HUES6 (cell line): Measurements from ENCODE around the gene ROBO1.

ENCODE experiments used
- H3K27ac ChIP-seq: 2 replicates; pipeline ENCODE4 v1.7.0; 2013; ENCODE audit warnings: low read depth, mild to moderate bottlenecking, low read length, inconsistent platforms
- H3K27me3 ChIP-seq: 2 replicates; pipeline ENCODE4 v1.6.1; 2013; ENCODE audit warnings: low read length; ENCODE audit not compliant: control insufficient read depth, insufficient read depth
- H3K36me3 ChIP-seq: 2 replicates; pipeline ENCODE4 v1.6.1; 2013; ENCODE audit warnings: low read length; ENCODE audit not compliant: control insufficient read depth, insufficient read depth
- H3K4me1 ChIP-seq: 2 replicates; pipeline ENCODE4 v1.6.1; 2013; ENCODE audit warnings: low read length; ENCODE audit not compliant: control insufficient read depth, insufficient read depth
- H3K4me3 ChIP-seq: 2 replicates; pipeline ENCODE4 v1.5.1; 2013; ENCODE audit warnings: low read depth, low read length
- H3K9ac ChIP-seq: one replicate; pipeline ENCODE4 v1.6.1; 2013; ENCODE audit warnings: mild to moderate bottlenecking, low read length
- H3K9me3 ChIP-seq: 2 replicates; pipeline ENCODE4 v1.6.1; 2013; ENCODE audit warnings: low read depth, low read length; ENCODE audit not compliant: control insufficient read depth, insufficient read depth

The ROBO1 gene

DNA sequence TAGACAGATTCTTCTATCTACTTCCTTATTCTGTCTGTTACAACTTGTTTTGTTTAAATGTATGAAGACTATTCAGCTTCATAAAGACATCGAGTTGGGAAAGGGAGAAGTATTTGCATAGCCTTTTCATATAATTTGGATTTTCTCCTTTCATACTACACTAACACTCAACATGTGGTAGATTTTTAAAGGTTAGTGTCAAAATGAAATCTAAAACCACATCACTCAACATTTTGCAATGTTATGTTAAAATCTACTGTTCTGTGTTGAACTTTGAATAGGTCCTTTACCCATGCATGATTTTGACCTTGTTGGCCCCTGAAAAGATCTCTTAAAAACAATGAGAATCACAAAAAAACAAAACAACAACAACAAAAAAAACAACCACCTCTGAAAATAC lies 860.9 kb downstream of the ROBO1 start:
- H3K27me3 ChIP-seq = no peaks in the 10 kb centered on the region
- H3K9ac ChIP-seq = no peak overlapping the region
- H3K4me3 ChIP-seq = no peak overlapping the region
- no peaks in the 10 kb centered on the region for H3K9me3 ChIP-seq
- no peaks in the 10 kb centered on the region for H3K36me3 ChIP-seq
- H3K4me1 ChIP-seq = peaks cover 3% of the 10 kb centered on the region; the same call in 1 of the 2 replicates
- H3K27ac ChIP-seq = no peak overlapping the region; the same call in 1 of the 2 replicates

DNA sequence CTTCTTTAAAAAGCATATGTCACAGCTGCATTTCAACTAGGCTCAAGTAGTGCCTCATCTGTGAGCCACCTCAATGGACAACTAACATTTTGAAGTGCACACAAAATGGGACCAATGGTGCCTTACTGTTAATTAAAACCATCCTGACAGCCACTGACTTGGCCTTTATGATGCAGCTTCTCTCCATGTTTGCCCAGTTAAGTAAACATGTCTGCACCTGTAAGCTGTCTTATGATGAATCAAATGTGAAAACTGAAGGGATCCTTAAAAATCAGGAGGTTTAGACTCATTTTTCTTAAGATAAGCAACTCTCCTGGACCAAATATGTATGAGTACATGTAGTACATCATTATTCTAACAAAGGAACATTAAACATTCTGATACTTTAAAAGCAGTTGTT lies 861.6 kb downstream of the ROBO1 start:
- Histone ChIP-seq H3K9ac (no peak overlapping the region), H3K4me1 (peaks cover 3% of the 10 kb centered on the region; the same call in 1 of the 2 replicates), H3K27ac (no peak overlapping the region), H3K27me3 (no peaks in the 10 kb centered on the region), H3K4me3 (no peak overlapping the region), H3K36me3 (no peaks in the 10 kb centered on the region), H3K9me3 (no peaks in the 10 kb centered on the region)

DNA sequence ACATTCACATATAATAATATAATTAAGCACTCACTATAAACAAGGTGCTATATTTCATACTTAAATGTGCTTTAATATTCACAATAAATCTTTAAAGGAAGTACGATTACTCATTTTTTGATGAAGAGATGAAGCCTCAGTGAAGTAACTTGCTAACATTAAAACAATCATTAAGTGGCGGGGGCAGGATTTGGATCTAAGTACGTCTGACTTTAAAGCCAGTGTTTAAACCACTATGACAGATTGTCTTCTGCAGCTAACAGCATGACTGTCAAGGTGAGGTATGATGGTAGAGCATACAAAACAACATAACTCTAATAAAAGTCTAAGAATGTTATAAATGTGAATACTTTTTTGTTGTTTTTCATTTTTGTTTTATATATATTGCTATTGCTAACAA lies 862.1 kb downstream of the ROBO1 start:
- Histone ChIP-seq H3K9me3 (no peaks in the 10 kb centered on the region), H3K27ac (no peak overlapping the region), H3K4me1 (peaks cover 3% of the 10 kb centered on the region; the same call in 1 of the 2 replicates), H3K9ac (no peak overlapping the region), H3K27me3 (no peaks in the 10 kb centered on the region), H3K36me3 (no peaks in the 10 kb centered on the region), H3K4me3 (no peak overlapping the region)

DNA sequence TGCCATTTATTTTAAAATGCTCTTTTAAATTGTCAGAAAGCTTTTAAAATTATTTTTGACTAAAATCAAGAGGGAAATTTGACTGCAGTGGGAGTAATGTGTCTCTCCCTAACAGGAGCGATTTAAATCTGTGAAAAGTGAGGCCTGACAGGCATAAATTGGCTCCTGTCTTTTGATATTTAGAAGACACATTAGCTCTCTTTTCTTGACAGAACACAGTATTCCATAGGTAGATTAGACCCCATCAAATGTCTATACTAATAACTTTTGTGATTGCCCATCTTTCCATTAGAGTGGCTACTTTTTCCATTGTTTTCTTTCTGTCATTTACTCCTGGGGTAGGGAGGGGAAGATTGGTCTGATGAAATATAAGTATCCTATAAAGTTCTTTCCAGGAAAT lies 866.3 kb downstream of the ROBO1 start:
- H3K36me3 ChIP-seq = no peaks in the 10 kb centered on the region
- H3K9me3 ChIP-seq = no peaks in the 10 kb centered on the region

DNA sequence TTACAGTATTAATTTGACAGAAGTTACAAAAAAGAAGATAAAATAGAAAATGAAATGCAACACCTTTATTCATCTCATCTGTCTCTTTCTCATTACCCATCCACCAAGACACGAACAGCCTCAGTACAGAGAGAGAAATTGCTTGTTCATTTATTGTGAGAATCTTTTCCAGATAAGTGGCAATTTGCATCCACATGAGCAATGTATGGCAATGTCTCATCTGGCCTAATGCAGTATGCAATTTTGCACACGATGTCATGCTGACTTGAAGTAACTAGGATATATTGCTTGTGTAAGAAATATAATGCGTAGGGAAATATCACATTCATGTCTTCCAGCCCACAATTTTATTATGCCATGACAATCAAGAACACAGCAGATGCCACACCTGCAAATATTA lies 866.9 kb downstream of the ROBO1 start:
- Histone ChIP-seq H3K27me3 (no peaks in the 10 kb centered on the region), H3K9me3 (no peaks in the 10 kb centered on the region), H3K4me3 (no peak overlapping the region), H3K36me3 (no peaks in the 10 kb centered on the region), H3K9ac (no peak overlapping the region), H3K4me1 (peaks cover 7% of the 10 kb centered on the region), H3K27ac (no peak overlapping the region)

More for the DNA sequence above, 866.3 kb downstream of the ROBO1 start:
- Histone ChIP-seq H3K27me3 (no peaks in the 10 kb centered on the region), H3K27ac (no peak overlapping the region), H3K4me1 (peaks cover 7% of the 10 kb centered on the region), H3K4me3 (no peak overlapping the region), H3K9ac (no peak overlapping the region)

DNA sequence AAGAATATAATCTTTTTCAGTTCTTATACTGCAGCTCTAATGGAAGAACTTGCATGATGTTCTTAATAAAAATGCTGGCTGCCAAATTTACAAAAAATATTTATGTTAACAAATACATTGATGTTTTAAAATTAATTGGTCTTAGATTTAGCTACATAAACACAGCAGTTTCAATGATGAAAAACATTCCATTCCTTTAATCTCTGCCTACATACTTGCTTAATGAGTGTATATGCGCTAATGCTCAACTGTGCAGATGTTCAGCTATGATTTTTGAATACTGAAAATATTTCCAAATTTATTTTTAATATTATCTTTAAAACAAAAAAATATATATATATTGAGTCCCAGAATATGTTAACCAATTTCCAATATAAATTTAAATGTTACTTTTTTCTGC lies 867.4 kb downstream of the ROBO1 start:
- no peaks in the 10 kb centered on the region for H3K9me3 ChIP-seq
- no peak overlapping the region for H3K9ac ChIP-seq
- no peak overlapping the region for H3K4me3 ChIP-seq

DNA sequence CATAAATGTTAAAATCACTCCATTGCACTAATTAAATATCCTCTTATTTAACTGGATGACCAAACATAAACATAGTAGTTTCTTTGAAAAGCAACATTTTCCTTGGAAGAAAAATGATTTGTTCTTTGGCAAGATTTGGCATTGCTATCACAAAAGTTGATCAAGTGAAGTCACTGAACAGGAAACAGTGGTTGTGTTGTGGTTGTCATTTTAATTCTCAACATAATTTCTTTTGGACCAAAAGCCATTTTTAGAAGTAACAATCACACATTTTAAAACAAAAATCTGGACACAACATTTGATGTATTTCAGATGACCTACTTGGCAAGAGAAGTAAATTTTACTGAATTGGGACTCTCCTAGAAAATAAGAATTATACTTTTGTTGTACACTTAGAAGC lies 872.3 kb downstream of the ROBO1 start:
- Histone ChIP-seq H3K9ac (no peak overlapping the region), H3K27me3 (no peaks in the 10 kb centered on the region), H3K36me3 (no peaks in the 10 kb centered on the region), H3K4me1 (peaks cover 17% of the 10 kb centered on the region), H3K4me3 (no peak overlapping the region), H3K27ac (no peak overlapping the region), H3K9me3 (no peaks in the 10 kb centered on the region)

More for the DNA sequence above, 867.4 kb downstream of the ROBO1 start:
- H3K4me1 ChIP-seq = peaks cover 7% of the 10 kb centered on the region
- no peaks in the 10 kb centered on the region for H3K27me3 ChIP-seq
- no peak overlapping the region for H3K27ac ChIP-seq
- H3K36me3 ChIP-seq = no peaks in the 10 kb centered on the region

DNA sequence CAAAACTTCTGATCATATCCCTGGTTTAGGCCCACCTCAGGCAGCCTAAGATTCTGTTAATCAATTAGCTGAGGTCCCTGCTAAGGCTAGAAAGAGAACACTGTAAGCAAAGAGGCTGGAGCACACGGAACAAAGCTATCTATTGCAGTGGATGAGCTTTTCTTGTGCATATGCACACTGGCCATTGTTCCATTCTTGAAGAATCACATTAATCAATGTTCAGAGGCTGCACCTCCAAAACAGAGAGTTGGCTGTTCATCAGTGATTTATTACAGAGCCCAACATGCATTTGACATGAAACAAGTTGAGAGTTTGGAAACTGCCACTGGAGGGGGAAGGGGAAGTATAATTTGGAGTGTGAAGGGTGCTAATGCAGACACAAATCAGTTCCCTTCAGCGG lies 873.0 kb downstream of the ROBO1 start:
- H3K9me3 ChIP-seq = no peaks in the 10 kb centered on the region
- no peak overlapping the region for H3K4me3 ChIP-seq
- H3K9ac ChIP-seq = no peak overlapping the region
- no peaks in the 10 kb centered on the region for H3K36me3 ChIP-seq
- no peak overlapping the region for H3K27ac ChIP-seq
- no peaks in the 10 kb centered on the region for H3K27me3 ChIP-seq
- H3K4me1 ChIP-seq = peaks cover 17% of the 10 kb centered on the region

DNA sequence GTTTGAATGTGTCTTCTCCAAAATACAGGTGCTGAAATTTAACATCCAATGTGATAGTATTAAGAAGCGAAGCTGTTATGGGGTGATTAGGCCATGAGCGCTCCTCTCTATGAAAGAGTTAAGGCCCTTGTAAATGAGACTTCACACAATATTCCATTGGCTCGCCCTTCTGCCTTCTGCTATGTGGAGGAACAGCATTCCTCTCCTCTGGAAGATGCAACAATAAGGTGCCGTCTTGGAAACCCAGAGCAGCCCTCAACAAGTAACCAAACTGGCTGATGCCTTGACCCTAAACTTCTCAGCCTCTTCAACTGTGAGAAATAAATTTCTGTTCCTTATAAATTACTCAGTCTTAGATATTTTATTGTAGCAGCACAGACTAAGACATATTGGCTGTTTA lies 874.6 kb downstream of the ROBO1 start:
- no peaks in the 10 kb centered on the region for H3K27me3 ChIP-seq
- H3K4me3 ChIP-seq = no peak overlapping the region
- H3K4me1 ChIP-seq = peaks cover 17% of the 10 kb centered on the region
- no peaks in the 10 kb centered on the region for H3K9me3 ChIP-seq
- no peak overlapping the region for H3K9ac ChIP-seq
- H3K36me3 ChIP-seq = no peaks in the 10 kb centered on the region
- H3K27ac ChIP-seq = no peak overlapping the region

DNA sequence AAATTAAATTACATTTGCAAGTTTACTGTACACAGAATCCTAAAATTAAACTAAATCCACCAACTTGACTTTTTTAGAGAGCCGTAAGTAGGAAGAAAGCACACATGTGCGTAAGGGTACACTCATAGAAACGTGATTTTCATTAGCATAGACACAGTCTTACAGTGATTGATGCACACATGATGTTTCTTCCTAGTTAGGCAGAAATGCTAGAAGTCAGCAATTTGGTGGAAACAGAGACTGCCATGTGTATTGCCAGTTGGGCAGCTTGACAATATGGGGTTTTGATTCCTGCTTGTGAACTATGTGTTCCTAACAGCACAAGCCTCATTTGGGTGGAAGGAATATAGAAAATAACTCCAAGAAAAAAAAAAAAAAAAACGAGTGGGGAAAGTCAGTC lies 878.5 kb downstream of the ROBO1 start:
- peaks cover 10% of the 10 kb centered on the region for H3K4me1 ChIP-seq
- no peak overlapping the region for H3K9ac ChIP-seq
- no peaks in the 10 kb centered on the region for H3K9me3 ChIP-seq

DNA sequence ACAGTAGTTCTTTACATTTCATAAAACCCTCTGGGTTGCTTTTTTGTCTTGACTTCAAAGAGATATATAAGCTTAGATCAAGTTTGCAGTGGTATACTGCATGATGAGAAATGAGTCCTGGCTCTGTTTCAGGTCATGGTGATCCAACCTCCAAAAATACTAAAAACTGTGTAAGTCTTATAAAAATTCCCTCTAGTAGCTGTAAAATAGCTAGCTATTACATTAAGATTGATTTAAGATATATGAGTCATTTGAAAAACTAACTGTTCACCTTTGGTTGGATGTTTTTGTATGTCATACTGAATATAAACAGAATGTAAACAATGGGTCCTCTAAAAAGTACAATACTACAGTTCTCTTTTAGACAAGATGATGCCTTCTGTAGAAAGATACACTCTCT lies 879.2 kb downstream of the ROBO1 start:
- H3K36me3 ChIP-seq = no peaks in the 10 kb centered on the region
- no peak overlapping the region for H3K9ac ChIP-seq
- no peaks in the 10 kb centered on the region for H3K9me3 ChIP-seq
- no peak overlapping the region for H3K4me3 ChIP-seq
- no peaks in the 10 kb centered on the region for H3K27me3 ChIP-seq
- H3K4me1 ChIP-seq = peaks cover 10% of the 10 kb centered on the region
- H3K27ac ChIP-seq = no peak overlapping the region

More for the DNA sequence above, 878.5 kb downstream of the ROBO1 start:
- H3K27me3 ChIP-seq = no peaks in the 10 kb centered on the region
- no peaks in the 10 kb centered on the region for H3K36me3 ChIP-seq
- no peak overlapping the region for H3K4me3 ChIP-seq
- H3K27ac ChIP-seq = no peak overlapping the region

DNA sequence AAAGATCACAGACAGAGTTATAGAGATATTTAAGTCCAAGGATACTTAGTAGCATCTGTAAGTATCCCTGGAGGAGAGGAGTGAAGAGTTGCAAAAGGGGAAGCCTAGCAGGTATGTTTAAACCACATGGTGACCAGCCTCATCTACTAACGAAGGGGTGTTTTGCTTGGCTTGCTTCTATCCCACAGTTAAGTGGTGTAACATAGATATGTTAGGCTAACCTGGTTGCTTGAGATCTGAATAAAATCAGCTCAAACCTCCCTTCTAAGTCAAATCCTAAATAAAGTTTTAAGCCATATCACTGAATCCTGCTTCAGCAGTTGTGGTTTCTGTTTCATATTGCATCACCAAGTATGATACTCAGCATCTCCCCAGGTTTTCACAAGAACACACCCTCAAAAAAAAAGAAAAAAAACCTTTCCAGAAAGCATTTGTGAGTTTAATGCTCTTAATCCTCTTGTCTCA lies 880.2 kb downstream of the ROBO1 start:
- Histone ChIP-seq H3K27me3 (no peaks in the 10 kb centered on the region), H3K4me1 (peaks cover 5% of the 10 kb centered on the region; the same call in 1 of the 2 replicates), H3K9me3 (no peaks in the 10 kb centered on the region), H3K27ac (no peak overlapping the region), H3K36me3 (no peaks in the 10 kb centered on the region), H3K9ac (no peak overlapping the region), H3K4me3 (no peak overlapping the region)
